ELF-1 (cell line): ENCODE results near the gene PEAK3.

Source experiments
- DNase-seq: peaks from one replicate; pipeline ENCODE4 v3.0.0-alpha.2; 2016; ENCODE audit warnings: low read depth, low spot score

Gene PEAK3

GRCh38 chr19:2271234-2272103 is 10.5 kb downstream of the PEAK3 start:
- peak; percentile 54 for DNase-seq

- DNase-seq = peak; percentile 55
Measured at GRCh38 chr19:2270423-2271233, 11.3 kb downstream of the PEAK3 start.

DNA sequence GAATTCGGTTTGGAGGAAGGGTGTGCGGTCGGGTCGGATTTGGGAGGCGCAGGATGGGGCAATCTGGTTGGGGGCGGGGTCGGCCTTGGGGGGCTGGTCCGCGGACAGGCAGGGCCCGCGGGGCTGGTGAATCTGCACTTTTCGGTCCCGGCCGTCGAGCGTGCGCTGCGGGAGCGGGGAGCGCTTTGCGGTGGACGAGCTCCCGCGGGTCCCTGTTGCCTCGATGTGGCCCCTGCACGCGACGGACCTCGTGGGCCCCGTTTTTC is 11.9 kb downstream of the PEAK3 start:
- DNase-seq = no peak

- peak; percentile 99 for DNase-seq
Measured at GRCh38 chr19:2269244-2270156, 12.5 kb downstream of the PEAK3 start.

GRCh38 chr19:2268861-2269243 is 13.1 kb downstream of the PEAK3 start:
- no peak for DNase-seq

DNA sequence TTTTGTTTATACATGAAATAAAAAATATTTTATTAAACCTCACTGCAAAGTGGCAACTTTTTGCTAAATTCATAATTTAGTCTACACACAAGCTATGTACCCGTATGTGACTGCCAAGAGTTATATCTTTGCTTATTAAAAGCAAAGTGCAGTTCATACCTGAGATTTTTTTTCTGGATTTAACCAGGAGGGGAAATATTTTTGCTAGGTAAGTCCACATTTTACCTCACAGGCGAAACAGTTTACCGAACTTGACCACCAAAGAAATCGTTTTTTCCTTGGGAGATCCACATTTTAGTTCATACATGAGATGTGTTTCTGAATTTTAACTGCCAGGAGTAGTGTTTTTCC is 13.5 kb downstream of the PEAK3 start:
- no peak for DNase-seq

DNA sequence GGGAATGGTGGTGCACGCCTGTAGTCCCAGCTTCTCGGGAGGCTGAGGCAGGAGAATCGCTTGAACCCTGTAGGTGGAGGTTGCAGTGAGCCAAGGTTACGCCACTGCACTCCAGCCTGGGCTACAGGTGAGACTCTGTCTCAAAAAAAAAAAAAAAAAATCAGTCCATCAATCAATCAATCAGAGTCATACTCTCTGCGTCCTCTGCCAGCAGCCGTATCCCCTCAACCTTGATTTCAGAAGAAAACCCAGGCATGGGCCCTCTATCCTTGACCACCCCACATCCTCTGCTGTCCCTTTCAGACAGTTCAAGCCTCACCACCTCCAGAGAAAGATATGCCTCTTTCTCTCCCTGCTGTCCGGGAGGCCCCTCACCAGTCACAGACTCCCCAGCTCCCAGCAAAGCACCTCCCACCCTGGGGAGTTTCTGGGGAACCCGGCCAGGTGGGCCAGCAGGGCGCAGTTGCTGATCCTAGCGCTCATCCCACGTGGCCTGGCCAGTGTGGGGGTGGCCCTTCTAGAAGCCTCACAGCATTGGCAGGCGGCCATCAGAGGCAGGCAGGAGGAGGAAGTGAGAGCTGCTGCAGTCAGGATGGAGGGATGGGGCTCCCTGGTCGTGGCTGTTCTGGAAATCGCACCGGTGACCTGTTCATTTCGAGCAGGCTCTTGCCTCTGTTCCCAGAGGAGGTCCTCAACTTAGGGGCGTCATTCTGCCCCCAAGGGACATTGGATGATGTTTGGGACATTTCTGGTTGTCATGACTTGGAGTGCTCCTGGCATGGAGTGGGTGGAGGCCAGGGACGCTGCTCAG is 15.6 kb downstream of the PEAK3 start:
- no peak for DNase-seq

GRCh38 chr19:2261438-2262172 is 20.4 kb downstream of the PEAK3 start:
- peak; percentile 41 for DNase-seq

GRCh38 chr19:2260341-2260805 is 21.6 kb downstream of the PEAK3 start:
- no peak for DNase-seq

- DNase-seq = no peak
Measured at GRCh38 chr19:2259336-2259735, 22.6 kb downstream of the PEAK3 start.

- no peak for DNase-seq
Measured at GRCh38 chr19:2255982-2256685, 25.8 kb downstream of the PEAK3 start, which contains the start of gene JSRP1. JSRP1 (minus strand) TSS chr19:2256417; CDS start chr19:2255314, 1,103 bp downstream.

GRCh38 chr19:2255112-2255845 is 26.7 kb downstream of the PEAK3 start:
- no peak for DNase-seq

GRCh38 chr19:2254064-2254872 is 27.7 kb downstream of the PEAK3 start:
- peak; percentile 64 for DNase-seq

DNA sequence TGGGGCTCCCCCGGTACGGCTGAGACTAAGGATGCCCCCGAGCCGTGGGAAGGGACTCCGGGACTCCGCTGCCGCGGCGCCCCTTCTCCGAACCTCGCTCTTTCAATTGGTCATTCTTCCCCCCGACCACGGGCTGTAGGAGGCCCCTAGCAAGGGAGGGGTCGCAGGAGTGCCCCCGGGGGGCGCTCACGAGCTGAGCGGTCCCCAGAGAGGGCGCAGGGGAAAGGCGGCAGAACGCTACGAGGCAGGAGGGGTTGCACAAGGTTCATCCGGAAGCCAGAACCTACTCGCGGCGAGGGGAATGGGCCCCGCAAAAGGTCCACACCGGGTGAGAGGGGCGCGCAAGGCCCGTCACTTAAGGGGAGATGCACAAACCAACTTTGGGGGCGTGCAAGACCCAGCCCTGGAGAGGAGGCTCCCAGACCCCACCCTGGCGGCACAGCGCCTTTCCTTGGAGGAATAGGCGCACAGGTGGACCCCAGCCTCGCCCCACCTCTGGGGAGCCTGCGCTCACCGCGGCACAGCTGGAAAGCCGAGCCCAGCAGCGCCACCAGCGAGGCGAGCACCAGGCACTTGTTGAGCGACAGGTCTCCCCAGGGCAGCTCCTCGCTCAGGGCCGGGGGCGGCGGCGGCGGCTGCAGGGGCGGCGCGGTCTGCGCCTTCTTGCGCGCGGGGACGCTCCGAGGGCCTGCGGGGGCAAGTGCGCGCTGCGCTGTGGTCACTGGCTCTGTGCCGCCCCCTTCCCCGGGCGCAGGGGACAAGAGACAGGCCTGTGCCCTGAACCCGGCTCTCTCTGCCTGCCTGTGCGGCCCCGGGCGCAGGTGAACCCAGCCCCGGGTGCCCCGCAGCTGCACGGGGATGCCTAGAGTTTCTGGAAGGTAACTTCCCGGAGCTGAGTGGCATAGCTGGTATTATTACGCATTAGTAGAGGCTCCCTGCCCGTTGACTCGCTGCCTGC is 28.6 kb downstream of the PEAK3 start:
- peak; percentile 29 for DNase-seq

GRCh38 chr19:2252797-2253105 is 29.2 kb downstream of the PEAK3 start:
- no peak for DNase-seq

DNA sequence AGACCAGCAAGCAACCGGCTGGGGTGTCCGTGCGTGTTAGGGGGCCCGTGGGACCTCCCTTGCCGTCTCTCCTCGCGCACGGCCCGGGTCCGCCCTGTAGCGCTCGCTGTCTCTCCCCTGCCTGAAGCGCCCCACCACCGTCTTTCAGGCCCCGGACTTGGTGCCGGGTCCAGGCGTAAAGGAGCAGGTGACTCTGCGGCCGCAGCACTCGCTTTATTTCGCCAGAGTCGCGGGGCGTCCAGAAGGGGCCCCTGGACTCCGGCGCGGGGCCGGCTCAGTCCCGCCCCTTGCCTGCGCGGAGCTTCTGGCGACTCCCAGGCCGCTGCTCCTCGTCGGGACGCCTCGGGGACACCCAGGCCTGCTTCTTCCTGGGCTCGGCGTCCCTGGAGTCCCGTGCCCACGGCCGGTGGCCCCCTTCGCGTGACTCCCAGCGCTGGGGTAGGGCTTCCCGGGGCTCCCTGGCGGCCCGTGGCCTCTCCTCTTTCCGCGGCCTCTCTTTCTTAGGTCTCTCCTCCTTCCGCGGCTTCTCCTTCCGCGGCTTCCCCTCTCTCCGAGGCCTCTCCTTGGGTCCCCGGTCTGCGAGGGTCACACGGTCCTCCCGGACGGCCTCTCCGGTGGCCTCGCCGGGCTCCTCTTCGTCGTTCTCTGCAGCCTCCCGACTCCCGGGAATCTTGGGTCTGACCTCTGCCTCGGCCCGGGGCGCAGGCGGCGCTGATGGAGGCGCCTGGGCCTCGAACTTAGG is 29.7 kb downstream of the PEAK3 start:
- peak; percentile 28 for DNase-seq
